GM18517 (cell line): ENCODE measurements around the gene ARRDC5.
"Not testable (repeated sequence)": the region's sequence is repeated elsewhere in the genome, so short reads cannot be mapped to it uniquely, and the experiment has no call there.

Source experiments
- ATAC-seq: cut with Tn5 transposase; IDR thresholded peaks from one replicate; pipeline ENCODE4 v1.9.1; 2021; ENCODE audit warnings: mild to moderate bottlenecking, moderate library complexity; ENCODE audit not compliant: unreplicated experiment

Gene ARRDC5

GRCh38 chr19:4902796-4903195, at the start of gene ARRDC5:
Gene ARRDC5, minus strand, starts transcription at chr19:4902896. Its CDS starts 71 bp downstream, at chr19:4902825.
- ATAC-seq: no peak

- no peak for ATAC-seq
Observed at GRCh38 chr19:4951656-4952055, 49.0 kb upstream of the ARRDC5 start.

- ATAC-seq: not testable (repeated sequence)
Observed at GRCh38 chr19:4950650-4951049, 48.0 kb upstream of the ARRDC5 start.

- not testable (repeated sequence) for ATAC-seq
Observed at GRCh38 chr19:4941638-4942169, 39.0 kb upstream of the ARRDC5 start.

GRCh38 chr19:4939466-4939865, 36.8 kb upstream of the ARRDC5 start:
- no peak for ATAC-seq

- not testable (repeated sequence) for ATAC-seq
Observed at GRCh38 chr19:4938461-4938860, 35.8 kb upstream of the ARRDC5 start.

GRCh38 chr19:4937060-4937459, 34.4 kb upstream of the ARRDC5 start:
- no peak for ATAC-seq

GRCh38 chr19:4935444-4935843, 32.7 kb upstream of the ARRDC5 start:
- ATAC-seq: no peak

- no peak for ATAC-seq
Observed at GRCh38 chr19:4933528-4933927, 30.8 kb upstream of the ARRDC5 start.

- no peak for ATAC-seq
Observed at GRCh38 chr19:4932711-4933110, 30.0 kb upstream of the ARRDC5 start.

- no peak for ATAC-seq
Observed at GRCh38 chr19:4930664-4931063, 28.0 kb upstream of the ARRDC5 start.

GRCh38 chr19:4929186-4929585, 26.5 kb upstream of the ARRDC5 start:
- no peak for ATAC-seq

GRCh38 chr19:4923276-4923747, 20.6 kb upstream of the ARRDC5 start:
- ATAC-seq: no peak

GRCh38 chr19:4922530-4923275, 20.0 kb upstream of the ARRDC5 start:
- no peak for ATAC-seq

GRCh38 chr19:4916292-4917082, 13.8 kb upstream of the ARRDC5 start:
- ATAC-seq: no peak

GRCh38 chr19:4914736-4915501, 12.2 kb upstream of the ARRDC5 start:
- no peak for ATAC-seq

GRCh38 chr19:4913996-4914735, 11.5 kb upstream of the ARRDC5 start:
- no peak for ATAC-seq

GRCh38 chr19:4911786-4912672, 9.3 kb upstream of the ARRDC5 start:
- ATAC-seq: no peak

- ATAC-seq: no peak
Observed at GRCh38 chr19:4911314-4911713, 8.6 kb upstream of the ARRDC5 start.
